Tibial nerve (tissue), 4 donors: ENCODE results near the gene CEP63.

Source experiments
- CTCF ChIP-seq, 5 experiments: fragments of 200-600 bp in 3 of 5; fragments of 450-650 bp in 2 of 5; sonication (generic) in 3 of 5; IDR thresholded peaks; one replicate each; pipeline ENCODE4 v1.5.1; 2016 to 2019; ENCODE audit warnings: antibody characterized with exemption in 5 of 5, mild to moderate bottlenecking in 3 of 5, moderate library complexity in 2 of 5
- EP300 ChIP-seq, 2 donors: sonication (generic); formaldehyde crosslinking; IDR thresholded peaks; one replicate each; pipeline ENCODE4 v1.6.1; 2017; ENCODE audit warnings: antibody characterized with exemption in 2 of 2, mild to moderate bottlenecking in 1 of 2
- POLR2A ChIP-seq, 2 donors: fragments of 450-650 bp; IDR thresholded peaks; one replicate each; pipeline ENCODE4 v1.6.1; 2017; ENCODE audit warnings: antibody characterized with exemption in 2 of 2, mild to moderate bottlenecking in 2 of 2, moderate library complexity in 2 of 2

GRCh38 chr3:134495980-134496379 is 10.1 kb downstream of the CEP63 start:
- no peak for TF ChIP-seq CTCF (IDR thresholded peaks at IDR 0.05)
- no peak for TF ChIP-seq POLR2A (IDR thresholded peaks at IDR 0.05)
- TF ChIP-seq EP300 (IDR thresholded peaks at IDR 0.05): no peak
